Natural killer cell treated with Interleukin-12 subunit alpha and Interleukin-12 subunit beta and Interleukin-15 and Interleukin-18, amount 100 ng/mL, for 72 hours (primary cell): ENCODE data around the gene AP1S3. TPM values are rescaled to one million over a fixed set of nuclear protein-coding genes. Genes with fewer than 3 reads are reported as not detected.

Experiments used
- ATAC-seq, 2 donors: fragments of 150-1000 bp; cut with Tn5 transposase in 1 of 2; sonication (Bioruptor Pico), chemical (Tn5 transposase) in 1 of 2; 2 replicates each; pipeline ENCODE4 v1.10.0; 2021
- DNase-seq: peaks from one replicate; pipeline ENCODE4 v3.0.0; 2022; ENCODE audit warnings: low spot score
- H3K27ac Mint-ChIP-seq, 2 donors: 1 replicate in 1 of 2; 2 replicates in 1 of 2; pipeline ENCODE4 v1.8.0; 2022; ENCODE audit warnings: mixed read lengths in 2 of 2, mild to moderate bottlenecking in 1 of 2, moderate library complexity in 1 of 2
- H3K27me3 Mint-ChIP-seq, 2 donors: 1 replicate in 1 of 2; 2 replicates in 1 of 2; pipeline ENCODE4 v1.8.0; 2022; ENCODE audit warnings: mixed read lengths in 2 of 2
- H3K36me3 Mint-ChIP-seq: one replicate; pipeline ENCODE4 v1.8.0; 2022; ENCODE audit warnings: mixed read lengths
- H3K4me1 Mint-ChIP-seq, 2 donors: 1 replicate in 1 of 2; 2 replicates in 1 of 2; pipeline ENCODE4 v1.8.0; 2022; ENCODE audit warnings: low read depth in 2 of 2, mixed read lengths in 2 of 2, mild to moderate bottlenecking in 1 of 2
- H3K4me3 Mint-ChIP-seq: one replicate; pipeline ENCODE4 v1.8.0; 2022; ENCODE audit warnings: mixed read lengths
- H3K9me3 Mint-ChIP-seq: 2 replicates; pipeline ENCODE4 v1.8.0; 2022; ENCODE audit warnings: mixed read lengths
- total RNA-seq, 2 donors: library from RNA; stranded (reverse); gene quantifications; one replicate each; pipeline ENCODE4 v1.2.3, GENCODE V29; 2022

The AP1S3 gene
- total RNA-seq, 2 donors from 2014 or later = 5.6 to 7.2 TPM

GRCh38 chr2:223758131-223758840 lies 79.1 kb downstream of the AP1S3 start:
- no peak for ATAC-seq
- Mint-ChIP-seq H3K27ac (no peak overlapping the region), H3K27me3 (no peaks in the 10 kb centered on the region)

DNA sequence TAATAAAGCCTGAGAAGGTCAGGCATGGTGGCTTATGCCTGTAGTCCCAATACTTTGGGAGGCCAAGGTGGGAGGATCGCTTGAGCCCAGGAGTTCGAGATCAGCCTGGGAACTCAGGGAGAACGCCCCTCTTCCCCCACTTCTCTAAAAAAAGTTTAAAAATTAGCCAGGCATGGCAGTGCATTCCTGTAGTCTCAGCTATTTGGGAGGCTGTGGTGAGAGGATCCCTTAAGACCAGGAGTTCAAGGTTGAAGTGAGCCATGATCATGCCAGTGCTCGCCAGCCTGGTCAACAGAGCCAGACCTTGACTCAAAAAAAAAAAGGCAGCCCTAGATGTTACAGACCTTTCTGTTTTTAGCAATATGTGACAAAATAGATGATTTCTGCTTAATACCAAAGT lies 83.4 kb downstream of the AP1S3 start:
- no peak for ATAC-seq
- DNase-seq = no peak
- H3K4me3 Mint-ChIP-seq = no peak overlapping the region
- peaks cover 4 to 8% of the 10 kb centered on the region in 2 donors for H3K27me3 Mint-ChIP-seq
- H3K9me3 Mint-ChIP-seq = no peaks in the 10 kb centered on the region
- no peak overlapping the region for H3K27ac Mint-ChIP-seq
- H3K36me3 Mint-ChIP-seq = no peaks in the 10 kb centered on the region
- peaks cover 0 to under 1% of the 10 kb centered on the region in 2 donors for H3K4me1 Mint-ChIP-seq

More at GRCh38 chr2:223758131-223758840, 79.1 kb downstream of the AP1S3 start:
- Mint-ChIP-seq H3K4me3 (no peak overlapping the region), H3K4me1 (peaks cover 30 to 31% of the 10 kb centered on the region in 2 donors), H3K9me3 (no peaks in the 10 kb centered on the region), H3K36me3 (no peaks in the 10 kb centered on the region)
- DNase-seq = no peak

- DNase-seq (no peak), ATAC-seq (no peak)
- Mint-ChIP-seq H3K4me3 (no peak overlapping the region), H3K36me3 (no peaks in the 10 kb centered on the region), H3K9me3 (no peaks in the 10 kb centered on the region), H3K4me1 (peaks cover 0 to 2% of the 10 kb centered on the region in 2 donors), H3K27me3 (peaks cover 8 to 14% of the 10 kb centered on the region in 2 donors), H3K27ac (no peak overlapping the region)
Measured at GRCh38 chr2:223751012-223751411, 86.4 kb downstream of the AP1S3 start.

DNA sequence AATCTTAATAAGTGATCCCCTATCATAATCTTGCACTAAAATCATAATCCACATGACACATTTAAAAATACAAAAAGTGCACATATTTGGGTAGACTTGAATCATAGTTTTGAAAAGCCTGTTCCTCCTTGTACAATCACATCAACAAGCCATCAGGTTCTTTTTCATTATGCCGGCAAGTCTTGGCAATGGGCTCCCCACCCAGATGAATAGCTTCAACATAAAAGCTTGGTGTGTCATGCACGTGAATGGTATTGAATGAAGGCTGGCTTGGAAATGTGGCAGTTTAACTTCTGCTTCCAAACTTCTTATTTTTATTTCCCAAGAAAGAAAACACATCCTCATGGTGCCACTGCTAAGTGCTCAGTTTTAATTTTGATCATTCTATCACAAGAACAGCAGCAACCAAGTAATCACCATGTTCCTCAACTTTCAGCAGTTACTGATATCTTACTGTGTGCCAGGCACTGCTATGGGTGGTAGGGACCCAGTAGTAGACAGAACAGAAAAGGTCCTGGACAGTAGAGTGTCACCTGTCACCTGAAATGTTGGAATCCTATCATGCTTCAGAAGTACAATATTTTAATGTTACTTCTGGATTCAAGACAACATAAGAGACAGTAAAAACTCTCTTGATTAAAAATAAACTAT lies 89.9 kb downstream of the AP1S3 start:
- no peaks in the 10 kb centered on the region for H3K9me3 Mint-ChIP-seq
- H3K4me1 Mint-ChIP-seq = peaks cover 0 to 4% of the 10 kb centered on the region in 2 donors
- DNase-seq = no peak
- H3K27ac Mint-ChIP-seq = no peak overlapping the region
- ATAC-seq = no peak
- no peak overlapping the region for H3K4me3 Mint-ChIP-seq
- no peaks in the 10 kb centered on the region for H3K36me3 Mint-ChIP-seq
- peaks cover 8 to 14% of the 10 kb centered on the region in 2 donors for H3K27me3 Mint-ChIP-seq

GRCh38 chr2:223746611-223747010 lies 90.8 kb downstream of the AP1S3 start:
- Mint-ChIP-seq H3K4me3 (no peak overlapping the region), H3K27ac (no peak overlapping the region), H3K9me3 (no peaks in the 10 kb centered on the region), H3K27me3 (peaks cover 8 to 14% of the 10 kb centered on the region in 2 donors), H3K4me1 (peaks cover 0 to 4% of the 10 kb centered on the region in 2 donors), H3K36me3 (no peaks in the 10 kb centered on the region)
- ATAC-seq (no peak), DNase-seq (no peak)

GRCh38 chr2:223744580-223744979 lies 92.8 kb downstream of the AP1S3 start:
- H3K9me3 Mint-ChIP-seq = no peaks in the 10 kb centered on the region
- no peak overlapping the region for H3K27ac Mint-ChIP-seq
- H3K36me3 Mint-ChIP-seq = no peaks in the 10 kb centered on the region
- no peak for ATAC-seq
- peaks cover 0 to 4% of the 10 kb centered on the region in 2 donors for H3K4me1 Mint-ChIP-seq
- no peak overlapping the region for H3K4me3 Mint-ChIP-seq
- DNase-seq = no peak
- H3K27me3 Mint-ChIP-seq = peaks cover 8% of the 10 kb centered on the region in 2 donors

DNA sequence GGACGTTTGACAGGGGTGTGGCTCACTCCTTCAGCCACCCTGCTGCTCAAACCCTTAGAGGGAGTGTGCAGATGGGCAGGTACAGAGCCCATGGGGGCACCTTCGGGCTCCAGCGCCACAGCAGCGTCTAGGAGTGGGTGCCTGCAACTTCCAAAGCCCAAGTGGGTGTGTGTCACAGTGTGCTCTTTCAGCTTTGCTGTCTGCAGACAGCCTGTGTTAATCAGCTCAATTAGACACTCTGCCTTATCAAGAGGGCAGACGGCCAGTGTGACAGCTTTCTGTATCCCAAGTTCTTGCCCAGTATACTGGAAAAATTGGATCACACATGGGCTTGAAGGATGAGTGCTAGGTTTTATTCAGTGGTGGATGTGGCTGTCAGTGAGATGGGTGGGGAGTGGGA lies 96.7 kb downstream of the AP1S3 start:
- Mint-ChIP-seq H3K27ac (no peak overlapping the region), H3K4me3 (no peak overlapping the region), H3K27me3 (no peaks in the 10 kb centered on the region), H3K9me3 (no peaks in the 10 kb centered on the region), H3K36me3 (no peaks in the 10 kb centered on the region), H3K4me1 (peaks cover 0 to 2% of the 10 kb centered on the region in 2 donors)
- no peak for DNase-seq
- ATAC-seq = no peak

DNA sequence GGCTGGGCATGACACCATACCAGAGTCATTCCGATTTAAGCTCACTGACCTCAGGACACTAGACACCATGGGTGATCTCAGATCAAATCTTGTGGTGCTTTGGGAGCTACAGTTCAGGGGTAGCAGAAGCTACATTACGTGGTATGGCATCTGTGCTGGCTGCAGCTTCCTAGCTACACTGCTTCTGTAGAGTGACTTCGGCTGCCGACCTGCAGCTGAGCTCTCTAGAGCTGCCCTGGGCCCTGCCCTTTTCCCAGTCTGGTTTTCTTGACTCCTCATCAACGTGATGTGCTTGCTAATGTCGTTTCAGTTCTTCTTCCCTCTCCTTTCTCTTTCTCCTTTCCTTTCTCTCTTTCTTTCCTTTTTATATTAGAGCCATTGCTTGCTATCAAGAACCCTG lies 100.2 kb downstream of the AP1S3 start:
- H3K27ac Mint-ChIP-seq = no peak overlapping the region
- no peaks in the 10 kb centered on the region for H3K4me1 Mint-ChIP-seq
- H3K27me3 Mint-ChIP-seq = peaks cover 0 to 3% of the 10 kb centered on the region in 2 donors
- H3K36me3 Mint-ChIP-seq = no peaks in the 10 kb centered on the region
- ATAC-seq (no peak), DNase-seq (no peak)
- no peaks in the 10 kb centered on the region for H3K9me3 Mint-ChIP-seq
- no peak overlapping the region for H3K4me3 Mint-ChIP-seq

- no peak overlapping the region for H3K27ac Mint-ChIP-seq
- no peaks in the 10 kb centered on the region for H3K4me1 Mint-ChIP-seq
- H3K4me3 Mint-ChIP-seq = no peak overlapping the region
- DNase-seq (no peak), ATAC-seq (no peak)
- no peaks in the 10 kb centered on the region for H3K36me3 Mint-ChIP-seq
- no peaks in the 10 kb centered on the region for H3K9me3 Mint-ChIP-seq
- peaks cover 0 to 3% of the 10 kb centered on the region in 2 donors for H3K27me3 Mint-ChIP-seq
Measured at GRCh38 chr2:223736488-223736887, 100.9 kb downstream of the AP1S3 start.

- ATAC-seq (no peak), DNase-seq (no peak)
- Mint-ChIP-seq H3K4me1 (no peaks in the 10 kb centered on the region), H3K27ac (no peak overlapping the region), H3K9me3 (no peaks in the 10 kb centered on the region), H3K36me3 (no peaks in the 10 kb centered on the region), H3K27me3 (peaks cover 0 to 3% of the 10 kb centered on the region in 2 donors), H3K4me3 (no peak overlapping the region)
Measured at GRCh38 chr2:223735659-223736244, 101.6 kb downstream of the AP1S3 start.

DNA sequence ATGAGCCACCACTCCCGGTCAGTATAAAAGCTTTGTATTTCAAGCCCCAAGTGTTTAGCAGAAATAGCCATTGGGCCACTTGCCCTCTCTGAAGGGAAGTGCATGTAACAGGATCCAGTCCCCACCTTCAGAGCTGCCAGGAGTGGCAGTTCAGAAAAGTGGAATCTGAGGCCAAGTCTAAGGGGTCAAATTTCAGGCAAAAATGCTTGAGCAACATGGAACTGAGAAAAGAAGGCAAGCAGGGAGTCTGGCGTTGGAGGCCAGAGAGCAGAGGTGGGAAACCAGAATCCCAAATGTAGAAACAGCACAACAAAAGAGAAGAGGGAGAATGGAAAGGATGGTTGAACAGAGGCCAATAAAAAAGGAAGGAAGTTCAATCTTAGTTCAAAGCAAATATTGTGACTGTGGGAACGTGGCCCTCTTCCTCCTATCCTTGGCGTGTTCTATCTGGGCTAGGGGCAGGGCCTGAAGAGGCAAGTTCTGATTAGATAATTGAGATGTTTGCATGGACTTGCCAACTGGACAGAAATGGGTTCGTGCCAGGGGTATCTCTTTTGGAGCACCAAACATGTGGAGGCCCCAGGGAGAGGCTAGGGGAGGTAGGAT lies 102.2 kb downstream of the AP1S3 start:
- Mint-ChIP-seq H3K4me1 (no peaks in the 10 kb centered on the region), H3K36me3 (no peaks in the 10 kb centered on the region), H3K9me3 (no peaks in the 10 kb centered on the region), H3K4me3 (no peak overlapping the region), H3K27ac (no peak overlapping the region), H3K27me3 (peaks cover 0 to 3% of the 10 kb centered on the region in 2 donors)
- no peak for DNase-seq
- no peak for ATAC-seq

- no peaks in the 10 kb centered on the region for H3K36me3 Mint-ChIP-seq
- no peak overlapping the region for H3K27ac Mint-ChIP-seq
- H3K27me3 Mint-ChIP-seq = peaks cover 0 to 3% of the 10 kb centered on the region in 2 donors
- ATAC-seq (no peak), DNase-seq (no peak)
- H3K4me1 Mint-ChIP-seq = no peaks in the 10 kb centered on the region
- no peak overlapping the region for H3K4me3 Mint-ChIP-seq
- no peaks in the 10 kb centered on the region for H3K9me3 Mint-ChIP-seq
Measured at GRCh38 chr2:223734346-223734745, 103.0 kb downstream of the AP1S3 start.

GRCh38 chr2:223732346-223732745 lies 105.0 kb downstream of the AP1S3 start:
- H3K27me3 Mint-ChIP-seq = peaks cover 0 to 3% of the 10 kb centered on the region in 2 donors
- no peak overlapping the region for H3K27ac Mint-ChIP-seq
- DNase-seq (no peak), ATAC-seq (no peak)
- H3K4me3 Mint-ChIP-seq = no peak overlapping the region
- H3K4me1 Mint-ChIP-seq = peaks cover 4 to 6% of the 10 kb centered on the region in 2 donors
- H3K36me3 Mint-ChIP-seq = no peaks in the 10 kb centered on the region
- no peaks in the 10 kb centered on the region for H3K9me3 Mint-ChIP-seq

- Mint-ChIP-seq H3K4me1 (peaks cover 4 to 6% of the 10 kb centered on the region in 2 donors), H3K4me3 (no peak overlapping the region), H3K9me3 (no peaks in the 10 kb centered on the region), H3K36me3 (no peaks in the 10 kb centered on the region), H3K27me3 (peaks cover 0 to 3% of the 10 kb centered on the region in 2 donors), H3K27ac (no peak overlapping the region)
- ATAC-seq = no peak
- DNase-seq = no peak
Measured at GRCh38 chr2:223731503-223731902, 105.9 kb downstream of the AP1S3 start.
